Activated CD4-positive, alpha-beta T cell treated with anti-CD3 and anti-CD28 coated beads for 36 hours (primary cell): ENCODE measurements around the gene CNNM3. TPM values are rescaled to one million over a fixed set of nuclear protein-coding genes. Genes with fewer than 3 reads are reported as not detected.

Source experiments
- ATAC-seq: fragments of 200-7000 bp; cut with Tn5 transposase; one replicate; pipeline ENCODE4 v1.10.0; 2021; ENCODE audit warnings: mild to moderate bottlenecking, moderate library complexity
- CTCF ChIA-PET: fragments of 350-600 bp; sonication (Branson Sonifier 250); formaldehyde crosslinking; loops from one replicate; lab custom pipeline; 2021; ENCODE audit warnings: antibody characterized with exemption; lab: Charles Lee
- POLR2A ChIA-PET: fragments of 350-600 bp; sonication (Branson Sonifier 250); formaldehyde crosslinking; loops from one replicate; lab custom pipeline; 2021; ENCODE audit warnings: antibody characterized with exemption, inconsistent platforms; lab: Charles Lee
- DNase-seq: peaks from one replicate; pipeline ENCODE4 v3.0.0-alpha.2; 2020
- H3K27ac Mint-ChIP-seq: one replicate; pipeline ENCODE4 v1.8.0; 2021; ENCODE audit warnings: mixed read lengths
- H3K27me3 Mint-ChIP-seq: one replicate; pipeline ENCODE4 v1.8.0; 2021; ENCODE audit warnings: mixed read lengths
- H3K36me3 Mint-ChIP-seq: one replicate; pipeline ENCODE4 v1.8.0; 2021; ENCODE audit warnings: low read depth, mixed read lengths
- H3K4me1 Mint-ChIP-seq: one replicate; pipeline ENCODE4 v1.8.0; 2021; ENCODE audit warnings: mixed read lengths
- H3K4me3 Mint-ChIP-seq: one replicate; pipeline ENCODE4 v1.8.0; 2021; ENCODE audit warnings: mild to moderate bottlenecking, moderate library complexity, mixed read lengths
- H3K9me3 Mint-ChIP-seq: one replicate; pipeline ENCODE4 v1.8.0; 2021; ENCODE audit warnings: low read depth, mixed read lengths
- intact Hi-C, 2 experiments: fragments of 100-400 bp; cut with DNase I in 1 of 2; cut with micrococcal nuclease in 1 of 2; formaldehyde crosslinking; loops; one replicate each; pipeline versions ENCODE4 v1.14.2 to v1.15.1; 2022 to 2024; cut with DNase I, micrococcal nuclease
- total RNA-seq, 2 experiments: library from RNA; stranded (reverse); gene quantifications; one replicate each; pipeline ENCODE4 v1.2.3, GENCODE V29; 2021

CNNM3 gene
- total RNA-seq, 2 experiments from 2014 or later: 19.2 to 31.2 TPM

DNA sequence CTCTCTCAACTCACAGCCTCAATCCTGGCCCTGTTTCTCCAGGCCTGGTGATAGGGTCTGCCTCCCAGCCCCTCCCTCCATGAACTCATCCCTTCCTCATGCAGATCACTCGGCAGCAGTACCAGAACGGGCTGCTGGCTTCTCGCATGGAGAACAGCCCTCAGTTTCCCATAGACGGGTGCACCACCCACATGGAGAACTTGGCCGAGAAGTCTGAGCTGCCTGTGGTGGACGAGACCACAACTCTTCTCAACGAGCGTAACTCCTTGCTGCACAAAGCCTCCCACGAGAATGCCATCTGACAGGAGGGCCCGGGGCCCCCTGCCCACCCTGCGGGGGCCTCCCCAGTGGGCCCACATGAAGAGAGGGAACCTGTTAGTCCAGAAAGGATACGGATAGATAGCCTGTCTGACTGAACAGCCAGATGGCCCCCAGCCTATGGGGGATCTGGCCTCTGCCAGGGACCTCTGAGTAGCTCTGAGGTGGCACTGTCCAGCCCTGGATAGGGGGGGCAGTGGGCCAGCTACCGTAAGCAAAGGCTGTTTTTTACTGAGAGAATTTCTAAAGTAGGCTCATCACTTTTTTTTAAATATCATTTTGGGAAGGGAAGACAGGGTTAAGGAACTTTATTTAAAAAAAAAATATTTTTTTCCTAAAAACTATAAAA lies 6.7 kb upstream of the CNNM3 start:
- Mint-ChIP-seq H3K27me3 (no peaks in the 10 kb centered on the region), H3K27ac (no peak overlapping the region), H3K36me3 (peaks cover 5% of the 10 kb centered on the region), H3K4me1 (peaks cover 13% of the 10 kb centered on the region), H3K4me3 (no peak overlapping the region), H3K9me3 (no peaks in the 10 kb centered on the region)
- ATAC-seq: no peak
- CTCF ChIA-PET: interaction anchor here (1.1 kb wide), 1 partner anchor 8 kb away, joined by 3 read pairs; no protein-coding TSS in a partner anchor
- intact Hi-C loops: no loop called here
- no peak for DNase-seq
- POLR2A ChIA-PET: no interaction called here

DNA sequence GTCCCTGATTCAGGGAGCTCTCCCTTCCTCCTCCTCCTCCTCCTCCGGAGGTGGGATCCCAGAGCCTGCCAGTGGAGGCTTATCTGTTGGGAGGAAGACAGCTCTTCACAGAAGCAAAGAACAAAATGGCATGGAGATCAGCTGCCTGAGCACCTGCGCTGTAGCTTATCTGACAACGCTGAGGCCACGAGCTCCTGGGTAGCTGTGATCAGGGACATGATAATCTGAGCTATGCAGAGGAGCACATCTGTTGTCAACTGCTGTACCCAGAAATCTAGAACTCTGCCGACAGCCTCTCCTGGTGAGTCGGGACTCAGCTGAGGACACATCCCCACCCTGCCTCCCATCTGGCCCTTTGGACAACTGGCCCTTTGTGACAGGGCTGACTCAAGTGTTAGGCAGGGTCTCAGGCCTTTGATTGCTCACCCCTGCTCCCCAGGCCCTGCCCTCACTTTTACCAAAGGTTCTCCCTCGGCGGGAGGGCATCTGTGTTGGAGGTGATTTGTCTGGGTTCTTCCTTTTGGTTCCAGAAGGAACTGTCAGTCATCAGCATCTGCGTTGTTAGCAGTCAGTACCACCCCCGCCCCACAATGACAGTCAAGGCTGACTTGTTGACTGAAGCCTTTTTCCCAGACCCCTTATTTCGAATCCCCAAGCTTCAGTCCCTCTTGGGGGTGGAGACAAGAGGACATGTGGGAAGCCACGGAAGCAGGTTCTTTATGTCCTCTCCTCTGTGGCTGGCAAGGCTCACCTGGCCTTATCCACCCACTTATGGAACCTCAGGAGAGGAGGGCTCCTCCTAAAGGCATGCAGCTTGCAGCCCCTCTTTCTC lies 5.9 kb upstream of the CNNM3 start:
- no peak overlapping the region for H3K27ac Mint-ChIP-seq
- CTCF ChIA-PET: interaction anchor here (0.5 to 1.1 kb wide), 3 partner anchors 9 to 192 kb away, joined by 3 read pairs; no protein-coding TSS in a partner anchor
- H3K4me1 Mint-ChIP-seq: peaks cover 17% of the 10 kb centered on the region
- POLR2A ChIA-PET: no interaction called here
- H3K9me3 Mint-ChIP-seq: no peaks in the 10 kb centered on the region
- H3K4me3 Mint-ChIP-seq: no peak overlapping the region
- DNase-seq (no peak), ATAC-seq (no peak)
- H3K36me3 Mint-ChIP-seq: peaks cover 5% of the 10 kb centered on the region
- H3K27me3 Mint-ChIP-seq: no peaks in the 10 kb centered on the region
- intact Hi-C loops: no loop called here

DNA sequence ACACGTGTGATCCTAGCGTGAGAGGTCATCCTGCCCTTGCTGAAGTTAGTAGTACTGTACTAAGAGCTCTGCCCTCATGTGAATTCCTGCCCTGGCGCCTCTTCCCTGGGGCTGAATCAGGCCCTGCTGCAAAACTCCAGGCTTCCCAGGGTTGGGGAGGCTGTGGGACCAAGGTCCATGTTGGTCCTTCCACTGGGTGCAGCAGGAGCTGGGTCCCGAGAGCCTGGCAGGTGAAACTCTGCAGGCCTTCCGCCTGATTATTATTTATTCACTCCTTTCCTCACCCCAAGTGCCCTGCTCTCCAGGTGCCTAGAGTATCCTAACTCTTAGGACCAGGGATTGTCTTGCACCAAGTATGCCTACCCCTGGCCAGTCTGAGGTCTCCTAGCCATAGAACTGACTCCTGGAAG lies 5.3 kb upstream of the CNNM3 start:
- POLR2A ChIA-PET: no interaction called here
- H3K9me3 Mint-ChIP-seq: no peaks in the 10 kb centered on the region
- H3K4me1 Mint-ChIP-seq: peaks cover 20% of the 10 kb centered on the region
- intact Hi-C loops: no loop called here
- no peaks in the 10 kb centered on the region for H3K27me3 Mint-ChIP-seq
- H3K27ac Mint-ChIP-seq: no peak overlapping the region
- H3K36me3 Mint-ChIP-seq: peaks cover 5% of the 10 kb centered on the region
- DNase-seq (no peak), ATAC-seq (no peak)
- CTCF ChIA-PET: interaction anchor here (0.5 to 0.7 kb wide), 2 partner anchors 48 to 193 kb away, joined by 3 read pairs; no protein-coding TSS in a partner anchor
- no peak overlapping the region for H3K4me3 Mint-ChIP-seq

DNA sequence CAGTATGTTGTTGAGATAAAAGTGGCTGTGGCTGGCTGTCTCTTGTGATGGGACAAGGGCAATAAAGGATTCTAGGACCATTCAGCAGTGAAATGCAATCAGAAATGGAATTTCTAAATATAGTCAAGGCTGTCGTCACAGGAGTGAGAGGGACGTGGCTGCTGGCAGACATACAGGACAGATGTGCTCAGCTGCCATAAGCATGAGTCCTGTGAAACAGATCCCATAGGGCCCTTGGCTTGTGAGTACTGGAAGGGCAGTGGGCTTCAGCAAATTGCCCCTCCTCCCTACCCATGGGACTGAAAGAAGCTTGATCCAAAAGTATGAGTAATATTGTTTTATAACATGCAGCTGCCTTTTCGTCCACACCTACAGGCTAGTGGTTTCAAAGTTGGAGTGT lies 4.2 kb upstream of the CNNM3 start:
- DNase-seq (no peak), ATAC-seq (no peak)
- H3K4me1 Mint-ChIP-seq: peaks cover 11% of the 10 kb centered on the region
- H3K4me3 Mint-ChIP-seq: no peak overlapping the region
- intact Hi-C loops: no loop called here
- ChIA-PET POLR2A (no interaction called here), CTCF (interaction anchor here (2.1 kb wide), 1 partner anchor 9 kb away, joined by 5 read pairs; no protein-coding TSS in a partner anchor)
- no peak overlapping the region for H3K27ac Mint-ChIP-seq
- H3K36me3 Mint-ChIP-seq: peaks cover 4% of the 10 kb centered on the region
- no peaks in the 10 kb centered on the region for H3K27me3 Mint-ChIP-seq
- H3K9me3 Mint-ChIP-seq: no peaks in the 10 kb centered on the region

DNA sequence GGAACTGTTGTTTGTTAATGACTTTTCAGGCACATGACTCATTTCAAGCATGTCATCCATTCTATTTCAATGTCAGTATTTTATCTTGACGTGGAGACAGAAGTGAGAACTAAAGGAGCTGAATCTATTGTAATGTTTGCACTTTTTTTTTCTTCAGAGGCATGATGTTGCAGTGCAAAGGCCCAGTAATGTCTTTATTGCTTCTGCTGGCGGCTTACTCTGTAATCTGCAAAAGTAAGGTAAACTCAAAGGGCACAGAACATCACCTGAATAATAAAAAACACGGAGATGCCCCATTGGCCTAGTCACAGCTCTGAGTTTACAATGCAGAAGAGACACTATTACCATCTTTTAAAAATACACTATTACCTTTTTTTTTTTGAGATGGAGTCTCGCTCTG lies 2.4 kb upstream of the CNNM3 start:
- POLR2A ChIA-PET: interaction anchor here (0.6 to 0.7 kb wide), 3 partner anchors 20 to 350 kb away, joined by 3 to 5 read pairs (median 3); no protein-coding TSS in a partner anchor
- H3K27ac Mint-ChIP-seq: no peak overlapping the region
- intact Hi-C loops: no loop called here
- no peaks in the 10 kb centered on the region for H3K9me3 Mint-ChIP-seq
- H3K27me3 Mint-ChIP-seq: no peaks in the 10 kb centered on the region
- DNase-seq (no peak), ATAC-seq (no peak)
- no peak overlapping the region for H3K4me3 Mint-ChIP-seq
- peaks cover 20% of the 10 kb centered on the region for H3K4me1 Mint-ChIP-seq
- peaks cover 12% of the 10 kb centered on the region for H3K36me3 Mint-ChIP-seq
- CTCF ChIA-PET: interaction anchor here (0.9 to 2.1 kb wide), 3 partner anchors 10 to 13 kb away, joined by 4 to 6 read pairs (median 5); no protein-coding TSS in a partner anchor

DNA sequence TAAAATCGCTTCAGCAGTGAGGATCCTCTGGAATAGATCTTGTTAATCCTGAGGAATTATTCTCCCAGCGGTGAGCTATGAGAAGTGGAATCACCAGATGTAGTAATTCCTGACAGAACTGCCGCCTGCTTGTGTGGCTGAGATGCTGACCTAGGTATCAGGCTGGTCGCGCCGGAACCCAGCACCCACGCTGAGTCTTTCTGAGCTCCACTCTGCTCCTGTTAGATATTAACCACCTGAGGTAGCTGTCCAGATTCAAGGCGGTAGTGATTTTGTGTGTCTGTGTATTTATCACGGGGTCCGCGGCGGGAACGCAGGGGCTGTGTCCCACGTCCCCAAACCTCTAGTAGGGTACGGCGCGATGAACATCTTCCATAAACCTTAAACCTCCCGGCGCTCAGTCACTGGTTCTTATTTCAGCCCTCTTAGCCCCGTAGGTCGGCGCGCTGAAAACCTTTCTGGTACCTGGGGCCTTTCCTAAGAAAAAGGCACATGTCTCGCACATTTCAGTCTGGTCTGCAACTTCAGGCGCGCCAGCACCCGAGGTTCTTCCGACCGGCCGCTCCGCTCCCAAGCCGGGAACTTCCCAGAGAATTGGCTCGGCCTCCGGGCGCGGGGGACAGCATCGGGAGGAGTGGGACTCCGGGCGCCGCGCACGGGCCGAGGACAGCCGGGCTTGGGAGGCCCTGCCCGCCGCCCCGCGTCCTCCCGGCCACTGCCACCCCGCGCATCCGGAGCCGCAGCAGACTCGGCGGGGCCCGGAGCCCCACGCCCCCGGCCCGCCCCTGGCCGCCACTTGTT lies 542 bp upstream of the CNNM3 start:
- intact Hi-C loops: loop anchor here (1.0 to 5.0 kb wide), 19 partner anchors 13 to 823 kb away; partner anchors contain the start of genes CNNM4 (in 2 of the 2), KANSL3 (in 2 of the 2), ANKRD36 (in 1 of the 2) and ANKRD36C (in 1 of the 2)
- CTCF ChIA-PET: interaction anchor here (0.6 to 1.9 kb wide), 12 partner anchors 8 to 297 kb away, joined by 3 to 7 read pairs (median 4); partner anchors contain the start of genes ANKRD36, ANKRD39 and CNNM4
- Mint-ChIP-seq H3K4me1 (peaks cover 39% of the 10 kb centered on the region), H3K9me3 (no peaks in the 10 kb centered on the region), H3K27ac (peak overlapping the region; percentile 56), H3K27me3 (no peaks in the 10 kb centered on the region), H3K4me3 (peak overlapping the region; percentile 81), H3K36me3 (peaks cover 16% of the 10 kb centered on the region)
- POLR2A ChIA-PET: interaction anchor here (0.6 to 1.7 kb wide), 5 partner anchors 9 to 54 kb away, joined by 3 to 5 read pairs (median 3); no protein-coding TSS in a partner anchor
- ATAC-seq (peak; percentile 4), DNase-seq (peak; percentile 54)

DNA sequence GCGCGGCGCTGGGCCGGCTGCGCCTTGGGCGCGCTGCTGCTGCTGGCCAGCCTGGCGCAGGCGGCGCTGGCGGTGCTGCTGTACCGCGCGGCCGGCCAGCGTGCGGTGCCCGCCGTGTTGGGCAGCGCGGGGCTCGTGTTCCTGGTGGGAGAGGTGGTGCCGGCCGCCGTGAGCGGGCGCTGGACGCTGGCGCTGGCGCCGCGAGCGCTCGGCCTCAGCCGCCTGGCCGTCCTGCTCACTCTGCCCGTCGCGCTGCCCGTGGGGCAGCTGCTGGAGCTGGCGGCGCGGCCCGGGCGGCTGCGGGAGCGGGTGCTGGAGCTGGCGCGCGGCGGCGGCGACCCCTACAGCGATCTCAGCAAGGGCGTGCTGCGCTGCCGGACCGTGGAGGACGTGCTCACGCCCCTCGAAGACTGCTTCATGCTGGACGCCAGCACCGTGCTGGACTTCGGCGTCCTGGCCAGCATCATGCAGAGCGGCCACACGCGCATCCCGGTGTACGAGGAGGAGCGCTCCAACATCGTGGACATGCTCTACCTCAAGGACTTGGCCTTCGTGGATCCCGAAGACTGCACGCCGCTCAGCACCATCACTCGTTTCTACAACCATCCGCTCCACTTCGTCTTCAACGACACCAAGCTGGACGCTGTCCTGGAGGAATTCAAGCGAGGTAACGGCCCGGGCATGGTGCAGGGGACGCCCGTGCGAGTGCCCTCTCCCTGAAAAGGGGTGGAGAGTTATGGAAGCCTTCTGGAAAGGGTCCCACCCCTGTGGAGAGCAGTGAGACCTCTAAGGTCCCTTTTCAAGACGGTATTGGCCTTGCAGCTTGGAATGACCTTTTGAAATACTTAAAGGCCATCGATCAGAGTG lies 1.0 kb downstream of the CNNM3 start:
- intact Hi-C loops: loop anchor here (1.0 to 5.0 kb wide), 19 partner anchors 14 to 825 kb away; partner anchors contain the start of genes CNNM4 (in 2 of the 2), KANSL3 (in 2 of the 2), ANKRD36 (in 1 of the 2) and ANKRD36C (in 1 of the 2)
- Mint-ChIP-seq H3K4me1 (peaks cover 51% of the 10 kb centered on the region), H3K27ac (no peak overlapping the region), H3K36me3 (peaks cover 16% of the 10 kb centered on the region), H3K9me3 (no peaks in the 10 kb centered on the region), H3K27me3 (no peaks in the 10 kb centered on the region), H3K4me3 (peak overlapping the region; percentile 79)
- POLR2A ChIA-PET: interaction anchor here (0.8 to 1.7 kb wide), 3 partner anchors 17 to 54 kb away, joined by 3 to 5 read pairs (median 4); partner anchors contain the start of gene ANKRD39
- no peak for DNase-seq
- CTCF ChIA-PET: interaction anchor here (0.6 to 1.6 kb wide), 10 partner anchors 15 to 138 kb away, joined by 3 to 7 read pairs (median 4); partner anchors contain the start of genes ANKRD39 and CNNM4
- ATAC-seq: no peak

DNA sequence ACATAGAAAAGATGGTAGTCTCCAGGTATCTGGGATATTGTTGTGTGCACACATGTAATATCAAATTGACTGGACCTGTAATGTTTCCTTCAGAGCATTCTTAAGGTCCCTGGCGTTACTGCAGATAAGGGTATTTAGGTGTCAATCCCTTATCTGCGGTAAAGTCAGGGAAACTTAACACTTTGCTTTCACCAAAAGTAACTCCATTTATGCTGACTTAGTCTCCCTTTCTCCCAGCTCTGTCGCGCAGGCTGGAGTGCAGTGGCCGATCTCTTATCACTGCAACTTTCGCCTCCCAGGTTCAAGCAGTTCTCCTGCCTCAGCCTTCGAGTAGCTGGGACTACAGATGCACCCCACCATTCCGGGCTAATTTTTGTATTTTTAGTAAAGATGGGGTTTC lies 1.8 kb downstream of the CNNM3 start:
- DNase-seq (no peak), ATAC-seq (no peak)
- CTCF ChIA-PET: interaction anchor here (1.4 kb wide), 1 partner anchor 137 kb away, joined by 3 read pairs; no protein-coding TSS in a partner anchor
- Mint-ChIP-seq H3K9me3 (no peaks in the 10 kb centered on the region), H3K4me3 (peak overlapping the region; percentile 79), H3K36me3 (peaks cover 16% of the 10 kb centered on the region), H3K27ac (peak overlapping the region; percentile 32), H3K27me3 (no peaks in the 10 kb centered on the region), H3K4me1 (peaks cover 51% of the 10 kb centered on the region)
- POLR2A ChIA-PET: no interaction called here
- intact Hi-C loops: loop anchor here (2.0 to 5.0 kb wide), 8 partner anchors 15 to 826 kb away; partner anchors contain the start of genes ANKRD36C (in 1 of the 2), ARID5A (in 1 of the 2), CNNM4 (in 1 of the 2) and KANSL3 (in 1 of the 2)

DNA sequence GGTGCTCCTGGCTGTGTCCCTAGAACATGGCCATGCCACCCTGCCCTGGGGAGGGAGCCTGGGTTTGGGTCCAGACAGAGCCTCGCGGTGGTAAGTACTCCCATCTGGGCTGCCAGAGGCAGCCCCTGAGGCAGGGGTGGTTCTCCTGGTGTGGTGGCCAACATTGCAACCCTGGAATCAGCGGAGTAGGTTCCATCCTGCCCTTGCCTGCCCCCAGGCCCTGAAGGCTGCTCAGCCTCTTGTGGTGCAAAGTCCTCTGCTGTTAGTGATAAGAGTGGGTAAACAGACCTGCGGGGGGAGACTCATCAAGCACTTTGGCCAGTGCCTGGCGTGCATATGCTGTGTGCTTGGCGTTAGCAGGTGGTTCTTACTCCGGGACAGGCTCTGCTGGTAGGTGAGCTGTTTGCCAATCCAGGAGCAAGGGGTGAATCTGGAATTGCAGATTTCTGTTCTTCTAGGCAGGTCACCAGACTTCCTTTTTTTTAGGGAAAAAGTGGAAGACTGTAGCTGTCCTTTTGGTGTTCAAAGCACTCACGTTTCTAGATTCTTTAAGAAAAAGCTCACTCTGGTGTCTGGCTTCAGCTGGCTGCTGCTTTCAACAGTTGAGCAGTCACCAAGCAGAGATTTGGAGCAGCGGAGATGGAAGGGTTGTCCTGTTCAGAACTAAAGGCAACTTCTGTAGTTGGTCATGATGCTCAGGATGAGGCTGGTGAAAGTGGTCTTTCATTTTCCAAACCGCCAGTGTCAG lies 3.2 kb downstream of the CNNM3 start:
- Mint-ChIP-seq H3K4me1 (peaks cover 51% of the 10 kb centered on the region), H3K4me3 (no peak overlapping the region), H3K36me3 (peaks cover 16% of the 10 kb centered on the region), H3K27ac (peak overlapping the region; percentile 14), H3K27me3 (no peaks in the 10 kb centered on the region), H3K9me3 (no peaks in the 10 kb centered on the region)
- no peak for ATAC-seq
- CTCF ChIA-PET: interaction anchor here (0.7 kb wide), 1 partner anchor 128 kb away, joined by 3 read pairs; no protein-coding TSS in a partner anchor
- no peak for DNase-seq
- POLR2A ChIA-PET: no interaction called here
- intact Hi-C loops: loop anchor here (5.0 kb wide), 4 partner anchors 57 to 827 kb away; partner anchors contain the start of genes ANKRD36C (in 1 of the 2), CNNM4 (in 1 of the 2) and KANSL3 (in 1 of the 2)
